OCI-LY7 (cell line): ENCODE data around the gene LPO. TPM values are rescaled to one million over a fixed set of nuclear protein-coding genes. Genes with fewer than 3 reads are reported as not detected.

Experiments
- BruUV-seq: library from RNA; stranded (reverse); fragments of 400-500 nt; replicated peaks from 2 replicates; lab custom pipeline; 2021; lab: Mats Ljungman, UMichigan
- CTCF ChIA-PET: fragments of 300-600 bp; sonication (Branson Sonifier 250); formaldehyde crosslinking; loops from one replicate; lab custom pipeline; 2022; ENCODE audit warnings: antibody characterized with exemption; ENCODE audit not compliant: unreplicated experiment; lab: Charles Lee
- POLR2A ChIA-PET: fragments of 300-600 bp; sonication (Branson Sonifier 250); formaldehyde crosslinking; loops from one replicate; lab custom pipeline; 2022; ENCODE audit warnings: antibody characterized with exemption; lab: Charles Lee
- DNase-seq: peaks from one replicate; pipeline ENCODE4 v3.0.0-alpha.2; 2015; ENCODE audit warnings: low spot score
- H2AFZ ChIP-seq: fragments of 200-600 bp; sonication (generic), shearing (Covaris generic); 2 replicates; pipeline ENCODE4 v1.6.1; 2014; ENCODE audit warnings: mild to moderate bottlenecking, antibody characterized with exemption, low read length, moderate library complexity
- H3K27ac ChIP-seq: fragments of 200-600 bp; sonication (generic); 2 replicates; pipeline ENCODE4 v1.5.1; 2014; ENCODE audit warnings: mixed run types, low read depth, mild to moderate bottlenecking, moderate library complexity, low read length, inconsistent platforms; ENCODE audit not compliant: poor library complexity, severe bottlenecking
- H3K36me3 ChIP-seq: fragments of 200-600 bp; sonication (generic); 2 replicates; pipeline ENCODE4 v1.6.1; 2014; ENCODE audit warnings: mild to moderate bottlenecking, antibody characterized with exemption, low read length, moderate library complexity, mixed read lengths; ENCODE audit not compliant: insufficient read depth
- H3K4me1 ChIP-seq: fragments of 200-600 bp; sonication (generic); 2 replicates; pipeline ENCODE4 v1.5.1; 2014; ENCODE audit warnings: mild to moderate bottlenecking, low read length; ENCODE audit not compliant: insufficient read depth, poor library complexity, severe bottlenecking
- H3K4me2 ChIP-seq: fragments of 200-600 bp; sonication (generic); 2 replicates; pipeline ENCODE4 v1.6.1; 2014; ENCODE audit warnings: mild to moderate bottlenecking, low read length
- H3K4me3 ChIP-seq: fragments of 200-600 bp; sonication (generic); 2 replicates; pipeline ENCODE4 v1.5.1; 2014; ENCODE audit warnings: mild to moderate bottlenecking, low read depth, low read length; ENCODE audit not compliant: poor library complexity, severe bottlenecking
- H3K79me2 ChIP-seq: fragments of 200-600 bp; sonication (generic); 2 replicates; pipeline ENCODE4 v1.6.1; 2016; ENCODE audit warnings: low read depth, mild to moderate bottlenecking, low read length, moderate library complexity, mixed read lengths; ENCODE audit not compliant: insufficient read depth
- H3K9me2 ChIP-seq: fragments of 200-600 bp; sonication (generic); 2 replicates; pipeline ENCODE4 v1.6.1; 2016; ENCODE audit warnings: mild to moderate bottlenecking, low read length, mixed read lengths; ENCODE audit not compliant: insufficient read depth
- H3K9me3 ChIP-seq: fragments of 200-600 bp; sonication (generic); 2 replicates; pipeline ENCODE4 v1.6.1; 2014; ENCODE audit warnings: mild to moderate bottlenecking, mixed run types, low read length, mixed read lengths
- H4K20me1 ChIP-seq: fragments of 200-600 bp; sonication (generic); 2 replicates; pipeline ENCODE4 v1.6.1; 2014; ENCODE audit warnings: mild to moderate bottlenecking, antibody characterized with exemption, low read length, moderate library complexity, mixed read lengths; ENCODE audit not compliant: insufficient read depth
- EZH2phosphoT487 ChIP-seq: fragments of 200-600 bp; sonication (generic); IDR thresholded peaks from 2 replicates; pipeline ENCODE4 v1.6.1; 2018; ENCODE audit warnings: low read depth, borderline replicate concordance, mild to moderate bottlenecking, mixed run types, antibody characterized with exemption, low read length, moderate library complexity, mixed read lengths
- intact Hi-C: fragments of 100-400 bp; cut with micrococcal nuclease; formaldehyde crosslinking; loops from one replicate; pipeline ENCODE4 v1.10.0; 2022; ENCODE audit not compliant: unreplicated experiment
- total RNA-seq, 2 experiments: library from RNA; depleted of rRNA in 1 of 2; stranded (reverse); fragments of >200 nt in 1 of 2; shearing (Covaris generic) in 1 of 2; gene quantifications; 2 replicates each; pipeline ENCODE4 v1.2.3, GENCODE V29; 2014 to 2022
- TF ChIP-seq, protein P1 (sequence below): fragments of 200-600 bp; sonication (generic); conservative IDR thresholded peaks from 2 replicates; pipeline ENCODE4 v1.5.1; 2014; ENCODE audit warnings: mild to moderate bottlenecking, antibody characterized with exemption, low read length, moderate library complexity, mixed read lengths

Gene LPO
- total RNA-seq, 2 experiments from 2014 or later = not detected

DNA sequence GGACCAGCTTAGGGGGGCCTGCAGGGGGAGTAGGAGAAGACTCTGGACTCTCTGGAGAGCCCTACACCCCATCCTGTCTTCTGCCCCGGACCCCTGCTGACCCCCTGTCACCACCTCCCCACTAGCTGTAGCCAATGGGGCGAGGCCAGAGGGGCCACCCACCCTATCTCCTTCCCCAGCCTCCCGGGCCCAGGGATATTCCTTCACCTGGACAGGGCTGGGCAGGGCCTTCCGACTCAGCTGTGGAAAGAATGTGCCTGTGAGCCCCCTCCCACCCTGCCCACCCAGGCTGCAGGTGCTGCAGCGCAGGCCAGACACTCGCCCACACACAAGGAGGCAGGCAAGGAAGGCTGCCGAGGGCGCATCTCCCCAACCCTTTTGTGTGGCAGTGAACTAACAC is 67.2 kb downstream of the LPO start:
- no peaks in the 10 kb centered on the region for H3K79me2 ChIP-seq
- H3K4me3 ChIP-seq = no peak overlapping the region
- no peak overlapping the region for H2AFZ ChIP-seq
- no peak overlapping the region for H3K4me2 ChIP-seq
- CTCF ChIA-PET = no interaction called here
- H3K9me2 ChIP-seq = no peaks in the 10 kb centered on the region
- no peaks in the 10 kb centered on the region for H4K20me1 ChIP-seq
- H3K27ac ChIP-seq = no peak overlapping the region
- H3K4me1 ChIP-seq = peaks cover 22% of the 10 kb centered on the region
- H3K9me3 ChIP-seq = no peaks in the 10 kb centered on the region
- POLR2A ChIA-PET = interaction anchor here (0.6 kb wide), 1 partner anchor 181 kb away, joined by 3 read pairs; no protein-coding TSS in a partner anchor
- H3K36me3 ChIP-seq = no peaks in the 10 kb centered on the region
- TF ChIP-seq EZH2phosphoT487 = no peak
- TF ChIP-seq, protein P1, sequence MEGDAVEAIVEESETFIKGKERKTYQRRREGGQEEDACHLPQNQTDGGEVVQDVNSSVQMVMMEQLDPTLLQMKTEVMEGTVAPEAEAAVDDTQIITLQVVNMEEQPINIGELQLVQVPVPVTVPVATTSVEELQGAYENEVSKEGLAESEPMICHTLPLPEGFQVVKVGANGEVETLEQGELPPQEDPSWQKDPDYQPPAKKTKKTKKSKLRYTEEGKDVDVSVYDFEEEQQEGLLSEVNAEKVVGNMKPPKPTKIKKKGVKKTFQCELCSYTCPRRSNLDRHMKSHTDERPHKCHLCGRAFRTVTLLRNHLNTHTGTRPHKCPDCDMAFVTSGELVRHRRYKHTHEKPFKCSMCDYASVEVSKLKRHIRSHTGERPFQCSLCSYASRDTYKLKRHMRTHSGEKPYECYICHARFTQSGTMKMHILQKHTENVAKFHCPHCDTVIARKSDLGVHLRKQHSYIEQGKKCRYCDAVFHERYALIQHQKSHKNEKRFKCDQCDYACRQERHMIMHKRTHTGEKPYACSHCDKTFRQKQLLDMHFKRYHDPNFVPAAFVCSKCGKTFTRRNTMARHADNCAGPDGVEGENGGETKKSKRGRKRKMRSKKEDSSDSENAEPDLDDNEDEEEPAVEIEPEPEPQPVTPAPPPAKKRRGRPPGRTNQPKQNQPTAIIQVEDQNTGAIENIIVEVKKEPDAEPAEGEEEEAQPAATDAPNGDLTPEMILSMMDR = no peak
- no TSS peak for BruUV-seq
- intact Hi-C loops = no loop called here
- DNase-seq = no peak

DNA sequence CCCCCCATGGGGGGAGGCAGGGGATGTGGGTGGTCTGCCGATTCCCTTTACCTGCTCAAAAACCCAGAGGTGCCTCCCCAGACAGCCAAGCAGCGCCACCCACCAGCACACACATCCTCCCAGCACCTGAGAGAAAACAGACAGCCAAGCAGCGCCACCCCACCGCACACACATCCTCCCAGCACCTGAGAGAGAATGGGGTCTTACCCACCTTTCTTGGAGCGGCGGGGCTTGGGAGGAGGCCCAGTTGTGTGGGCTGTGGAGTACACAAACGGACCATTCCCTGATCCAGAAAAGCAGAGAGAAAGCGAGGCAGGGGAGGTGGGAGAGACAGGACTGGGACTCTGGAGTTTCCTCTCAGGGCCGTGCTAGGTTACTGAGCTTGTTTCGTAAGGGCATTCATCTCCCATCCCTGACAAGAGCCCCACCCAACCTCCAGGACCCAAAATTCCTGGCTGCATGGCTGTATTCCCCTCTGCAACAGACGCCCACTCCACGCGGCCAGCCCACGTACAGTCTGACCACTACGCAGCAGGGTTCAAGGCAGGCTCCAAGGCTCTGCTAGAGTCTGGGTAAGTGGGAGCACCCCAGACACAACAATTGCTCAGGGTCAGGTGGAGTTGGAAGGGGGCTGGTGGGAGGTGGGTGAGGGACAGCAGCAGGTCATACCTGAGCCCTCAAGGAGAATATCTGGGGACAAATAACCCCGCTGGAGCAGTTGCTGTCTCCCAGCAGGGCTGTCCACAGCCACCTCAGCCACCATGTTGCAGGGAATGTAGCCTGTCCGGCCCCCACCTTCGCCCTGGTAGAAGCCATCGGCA is 68.0 kb downstream of the LPO start:
- DNase-seq = no peak
- no TSS peak for BruUV-seq
- Histone ChIP-seq H3K9me3 (no peaks in the 10 kb centered on the region), H3K79me2 (no peaks in the 10 kb centered on the region), H3K4me2 (no peak overlapping the region), H3K27ac (no peak overlapping the region), H2AFZ (no peak overlapping the region), H3K9me2 (no peaks in the 10 kb centered on the region), H3K4me1 (peaks cover 22% of the 10 kb centered on the region), H3K4me3 (no peak overlapping the region), H3K36me3 (no peaks in the 10 kb centered on the region), H4K20me1 (no peaks in the 10 kb centered on the region)
- ChIA-PET POLR2A (interaction anchor here (0.6 kb wide), 1 partner anchor 180 kb away, joined by 3 read pairs; no protein-coding TSS in a partner anchor), CTCF (no interaction called here)
- intact Hi-C loops = no loop called here
- TF ChIP-seq, protein P1 = no peak
- no peak for TF ChIP-seq EZH2phosphoT487
